ENCODE results near the gene CCR3.

Gene CCR3

GRCh38 chr3:46293035-46293724, 50.9 kb downstream of the CCR3 start:
- H3K4me3 ChIP-seq (replicated peaks; ENCODE audit: low read depth, low read length): no peak overlapping the region
- TF ChIP-seq, protein P1, sequence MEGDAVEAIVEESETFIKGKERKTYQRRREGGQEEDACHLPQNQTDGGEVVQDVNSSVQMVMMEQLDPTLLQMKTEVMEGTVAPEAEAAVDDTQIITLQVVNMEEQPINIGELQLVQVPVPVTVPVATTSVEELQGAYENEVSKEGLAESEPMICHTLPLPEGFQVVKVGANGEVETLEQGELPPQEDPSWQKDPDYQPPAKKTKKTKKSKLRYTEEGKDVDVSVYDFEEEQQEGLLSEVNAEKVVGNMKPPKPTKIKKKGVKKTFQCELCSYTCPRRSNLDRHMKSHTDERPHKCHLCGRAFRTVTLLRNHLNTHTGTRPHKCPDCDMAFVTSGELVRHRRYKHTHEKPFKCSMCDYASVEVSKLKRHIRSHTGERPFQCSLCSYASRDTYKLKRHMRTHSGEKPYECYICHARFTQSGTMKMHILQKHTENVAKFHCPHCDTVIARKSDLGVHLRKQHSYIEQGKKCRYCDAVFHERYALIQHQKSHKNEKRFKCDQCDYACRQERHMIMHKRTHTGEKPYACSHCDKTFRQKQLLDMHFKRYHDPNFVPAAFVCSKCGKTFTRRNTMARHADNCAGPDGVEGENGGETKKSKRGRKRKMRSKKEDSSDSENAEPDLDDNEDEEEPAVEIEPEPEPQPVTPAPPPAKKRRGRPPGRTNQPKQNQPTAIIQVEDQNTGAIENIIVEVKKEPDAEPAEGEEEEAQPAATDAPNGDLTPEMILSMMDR (IDR thresholded peaks at IDR 0.05; ENCODE audit: low read length, missing control alignments): no peak
- DNase-seq (ENCODE audit: low read depth): no peak

- TF ChIP-seq, protein P1 (IDR thresholded peaks at IDR 0.05; ENCODE audit: low read length, missing control alignments): no peak
- DNase-seq (ENCODE audit: low read depth): no peak
- no peak overlapping the region for H3K4me3 ChIP-seq (replicated peaks; ENCODE audit: low read depth, low read length)
Measured at GRCh38 chr3:46293991-46294833, 52.0 kb downstream of the CCR3 start.

GRCh38 chr3:46296826-46297225, 54.6 kb downstream of the CCR3 start:
- DNase-seq (ENCODE audit: low read depth): no peak
- H3K4me3 ChIP-seq (replicated peaks; ENCODE audit: low read depth, low read length): no peak overlapping the region
- TF ChIP-seq, protein P1 (IDR thresholded peaks at IDR 0.05; ENCODE audit: low read length, missing control alignments): no peak

GRCh38 chr3:46297658-46298423, 55.6 kb downstream of the CCR3 start:
- H3K4me3 ChIP-seq (replicated peaks; ENCODE audit: low read depth, low read length): no peak overlapping the region
- no peak for DNase-seq (ENCODE audit: low read depth)
- TF ChIP-seq, protein P1 (IDR thresholded peaks at IDR 0.05; ENCODE audit: low read length, missing control alignments): no peak

DNA sequence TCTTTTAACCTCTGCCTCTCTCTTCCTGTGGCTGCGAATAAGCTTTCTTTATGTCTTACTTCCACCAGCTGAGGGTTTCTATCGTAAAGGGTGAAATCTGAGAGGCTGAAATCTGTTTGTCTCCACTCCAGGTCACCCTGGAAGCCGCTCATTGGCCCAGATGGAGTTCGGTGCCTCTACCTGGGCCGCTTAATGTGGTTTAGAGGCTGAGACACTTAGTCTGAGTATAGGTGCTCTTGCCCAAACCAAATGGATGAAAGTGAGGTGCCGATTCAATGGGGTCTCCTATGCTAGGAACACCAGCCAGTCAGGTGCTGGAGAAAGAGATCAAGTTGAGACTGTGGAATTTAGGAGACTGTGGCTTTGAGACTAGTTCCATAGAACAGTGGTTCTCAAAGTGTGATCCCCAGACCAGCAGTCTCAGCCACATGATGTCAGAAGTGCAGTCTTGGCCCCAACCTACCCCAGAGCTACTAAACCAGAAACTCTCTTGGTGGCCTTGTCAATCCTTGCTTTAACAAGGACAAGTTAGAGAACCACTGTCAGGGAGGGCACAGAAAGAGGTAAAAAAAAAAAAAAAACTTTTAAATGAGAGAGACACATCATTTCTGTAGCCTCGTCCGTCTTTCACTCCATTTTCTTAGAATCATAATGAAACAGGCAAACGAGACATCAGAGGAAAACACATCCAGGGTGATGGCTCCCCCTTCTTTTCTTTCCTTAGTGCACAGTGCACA, 56.8 kb downstream of the CCR3 start:
- TF ChIP-seq, protein P1 (IDR thresholded peaks at IDR 0.05; ENCODE audit: low read length, missing control alignments): no peak
- DNase-seq (ENCODE audit: low read depth): no peak
- no peak overlapping the region for H3K4me3 ChIP-seq (replicated peaks; ENCODE audit: low read depth, low read length)

Data from fibroblast of pulmonary artery (primary cell).